RWPE2 (cell line): Measurements from ENCODE around the gene SHROOM3.

Experiments
- ATAC-seq: fragments of 200-7000 bp; cut with Tn5 transposase; 3 replicates; pipeline ENCODE4 v1.9.1; 2021; ENCODE audit warnings: low read depth
- DNase-seq: peaks from one replicate; pipeline ENCODE4 v3.0.0-alpha.2; 2020; ENCODE audit warnings: low spot score
- H3K27ac ChIP-seq: fragments of 450-650 bp; 2 replicates; pipeline ENCODE4 v1.5.1; 2017; ENCODE audit warnings: mild to moderate bottlenecking; ENCODE audit not compliant: poor library complexity, severe bottlenecking
- H3K27me3 ChIP-seq: fragments of 250-450 bp; sonication (Bioruptor Pico); 2 replicates; pipeline ENCODE4 v1.5.1; 2021; ENCODE audit warnings: mild to moderate bottlenecking, moderate library complexity; ENCODE audit not compliant: insufficient read depth, poor library complexity, severe bottlenecking
- H3K36me3 ChIP-seq: fragments of 250-450 bp; sonication (Bioruptor Pico); 2 replicates; pipeline ENCODE4 v1.5.1; 2020; ENCODE audit warnings: low read depth, mild to moderate bottlenecking, moderate library complexity
- H3K4me1 ChIP-seq: fragments of 250-450 bp; sonication (Bioruptor Pico); 2 replicates; pipeline ENCODE4 v1.5.1; 2021; ENCODE audit warnings: mild to moderate bottlenecking, moderate library complexity; ENCODE audit not compliant: insufficient read depth, poor library complexity, severe bottlenecking
- H3K4me3 ChIP-seq: fragments of 250-450 bp; sonication (Bioruptor Pico); 2 replicates; pipeline ENCODE4 v1.5.1; 2021; ENCODE audit warnings: mild to moderate bottlenecking, moderate library complexity; ENCODE audit not compliant: severe bottlenecking
- H3K9me3 ChIP-seq: fragments of 250-450 bp; sonication (Bioruptor Pico); 2 replicates; pipeline ENCODE4 v1.5.1; 2021; ENCODE audit warnings: mild to moderate bottlenecking, moderate library complexity; ENCODE audit not compliant: severe bottlenecking
- TF ChIP-seq, protein P1 (sequence below): fragments of 450-650 bp; IDR thresholded peaks from one replicate; pipeline ENCODE4 v1.5.1; 2017; ENCODE audit warnings: mild to moderate bottlenecking, moderate library complexity; ENCODE audit not compliant: poor library complexity, severe bottlenecking

Gene SHROOM3

DNA sequence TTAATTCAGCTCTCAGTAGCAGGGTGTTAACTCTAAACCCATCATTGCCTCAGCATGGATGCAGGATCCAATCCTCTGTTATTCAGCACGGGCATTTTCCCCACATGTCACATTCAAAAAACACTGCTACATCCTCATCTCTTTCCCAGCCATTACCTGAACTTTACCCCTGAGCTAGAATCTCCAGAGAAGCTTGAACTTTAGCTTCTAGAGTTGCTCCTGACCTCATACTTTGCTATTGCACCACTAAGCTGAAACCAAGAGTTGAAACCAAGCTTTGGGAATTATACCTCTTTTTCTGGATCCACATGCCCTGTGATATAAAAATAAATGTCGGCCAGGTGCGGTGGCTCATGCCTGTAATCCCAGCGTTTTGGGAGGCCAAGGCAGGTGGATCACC, 90.7 kb downstream of the SHROOM3 start:
- H3K27ac ChIP-seq: no peak overlapping the region
- no peak for ATAC-seq
- no peaks in the 10 kb centered on the region for H3K36me3 ChIP-seq
- no peak overlapping the region for H3K4me3 ChIP-seq
- no peaks in the 10 kb centered on the region for H3K9me3 ChIP-seq
- no peaks in the 10 kb centered on the region for H3K4me1 ChIP-seq
- no peak for DNase-seq
- TF ChIP-seq, protein P1, sequence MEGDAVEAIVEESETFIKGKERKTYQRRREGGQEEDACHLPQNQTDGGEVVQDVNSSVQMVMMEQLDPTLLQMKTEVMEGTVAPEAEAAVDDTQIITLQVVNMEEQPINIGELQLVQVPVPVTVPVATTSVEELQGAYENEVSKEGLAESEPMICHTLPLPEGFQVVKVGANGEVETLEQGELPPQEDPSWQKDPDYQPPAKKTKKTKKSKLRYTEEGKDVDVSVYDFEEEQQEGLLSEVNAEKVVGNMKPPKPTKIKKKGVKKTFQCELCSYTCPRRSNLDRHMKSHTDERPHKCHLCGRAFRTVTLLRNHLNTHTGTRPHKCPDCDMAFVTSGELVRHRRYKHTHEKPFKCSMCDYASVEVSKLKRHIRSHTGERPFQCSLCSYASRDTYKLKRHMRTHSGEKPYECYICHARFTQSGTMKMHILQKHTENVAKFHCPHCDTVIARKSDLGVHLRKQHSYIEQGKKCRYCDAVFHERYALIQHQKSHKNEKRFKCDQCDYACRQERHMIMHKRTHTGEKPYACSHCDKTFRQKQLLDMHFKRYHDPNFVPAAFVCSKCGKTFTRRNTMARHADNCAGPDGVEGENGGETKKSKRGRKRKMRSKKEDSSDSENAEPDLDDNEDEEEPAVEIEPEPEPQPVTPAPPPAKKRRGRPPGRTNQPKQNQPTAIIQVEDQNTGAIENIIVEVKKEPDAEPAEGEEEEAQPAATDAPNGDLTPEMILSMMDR: no peak
- no peaks in the 10 kb centered on the region for H3K27me3 ChIP-seq

DNA sequence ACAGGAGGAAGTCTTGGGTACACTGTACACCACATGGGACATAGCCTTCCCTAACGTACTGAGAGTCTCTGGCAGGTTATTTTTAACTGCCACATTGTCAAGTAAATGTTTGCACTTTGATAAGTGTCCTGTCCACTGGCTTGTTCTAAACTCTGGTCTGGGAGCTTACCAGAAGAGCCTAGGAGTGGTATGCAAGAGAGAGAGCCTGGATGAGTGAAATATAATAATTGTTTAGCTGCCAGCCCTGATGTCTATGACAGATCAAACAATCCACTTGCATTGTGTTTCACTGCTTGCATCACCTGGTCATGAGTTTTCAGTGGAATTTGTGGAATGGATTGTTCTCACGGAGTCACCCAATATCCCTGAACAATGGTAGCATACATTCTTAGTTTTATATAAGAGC, 91.6 kb downstream of the SHROOM3 start:
- DNase-seq (no peak), ATAC-seq (peak; percentile 70)
- TF ChIP-seq, protein P1: no peak
- H3K27me3 ChIP-seq: no peaks in the 10 kb centered on the region
- no peak overlapping the region for H3K27ac ChIP-seq
- H3K36me3 ChIP-seq: no peaks in the 10 kb centered on the region
- no peak overlapping the region for H3K4me3 ChIP-seq
- H3K4me1 ChIP-seq: no peaks in the 10 kb centered on the region
- H3K9me3 ChIP-seq: no peaks in the 10 kb centered on the region

DNA sequence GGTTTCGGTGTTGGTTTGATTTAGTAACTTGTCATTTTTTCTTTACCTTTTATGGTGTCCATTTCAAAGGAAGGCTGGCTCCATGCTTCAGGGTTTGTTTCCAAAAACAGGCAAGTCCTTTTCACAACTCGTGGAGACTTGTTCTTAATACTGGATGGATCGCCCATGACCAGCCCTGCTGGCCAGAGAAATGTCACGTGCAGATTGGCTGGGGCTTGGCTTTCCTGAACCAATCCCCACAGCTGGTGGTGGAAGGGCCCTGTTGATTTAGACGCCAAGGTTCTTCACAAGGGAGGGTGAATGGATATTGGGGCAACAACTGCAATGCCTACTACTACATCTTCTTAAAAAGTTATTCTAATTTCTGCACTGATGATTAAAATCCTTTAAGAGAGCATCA, 92.6 kb downstream of the SHROOM3 start:
- no peaks in the 10 kb centered on the region for H3K27me3 ChIP-seq
- no peaks in the 10 kb centered on the region for H3K9me3 ChIP-seq
- H3K4me3 ChIP-seq: no peak overlapping the region
- H3K4me1 ChIP-seq: no peaks in the 10 kb centered on the region
- ATAC-seq (no peak), DNase-seq (no peak)
- H3K36me3 ChIP-seq: no peaks in the 10 kb centered on the region
- TF ChIP-seq, protein P1: no peak
- no peak overlapping the region for H3K27ac ChIP-seq

DNA sequence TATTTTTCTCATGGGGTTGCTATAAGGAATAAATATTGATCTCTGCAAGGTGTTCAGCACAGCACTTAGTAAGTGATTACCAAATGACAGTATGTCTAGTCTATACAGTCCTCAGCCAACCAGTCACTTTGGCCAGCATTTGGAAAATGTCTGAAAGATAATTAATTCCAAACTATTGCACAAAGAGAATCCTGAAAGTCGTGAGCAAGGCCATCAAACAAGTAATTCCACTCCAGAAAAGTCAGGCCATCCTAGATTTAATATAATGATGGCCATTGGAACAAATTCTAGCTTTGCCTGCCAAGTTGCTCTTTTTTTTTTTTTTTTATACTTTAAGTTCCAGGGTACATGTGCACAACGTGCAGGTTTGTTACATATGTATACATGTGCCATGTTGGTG, 96.6 kb downstream of the SHROOM3 start:
- no peaks in the 10 kb centered on the region for H3K4me1 ChIP-seq
- H3K27me3 ChIP-seq: no peaks in the 10 kb centered on the region
- ATAC-seq (no peak), DNase-seq (no peak)
- no peak overlapping the region for H3K27ac ChIP-seq
- no peaks in the 10 kb centered on the region for H3K9me3 ChIP-seq
- H3K4me3 ChIP-seq: no peak overlapping the region
- H3K36me3 ChIP-seq: no peaks in the 10 kb centered on the region
- TF ChIP-seq, protein P1: no peak

DNA sequence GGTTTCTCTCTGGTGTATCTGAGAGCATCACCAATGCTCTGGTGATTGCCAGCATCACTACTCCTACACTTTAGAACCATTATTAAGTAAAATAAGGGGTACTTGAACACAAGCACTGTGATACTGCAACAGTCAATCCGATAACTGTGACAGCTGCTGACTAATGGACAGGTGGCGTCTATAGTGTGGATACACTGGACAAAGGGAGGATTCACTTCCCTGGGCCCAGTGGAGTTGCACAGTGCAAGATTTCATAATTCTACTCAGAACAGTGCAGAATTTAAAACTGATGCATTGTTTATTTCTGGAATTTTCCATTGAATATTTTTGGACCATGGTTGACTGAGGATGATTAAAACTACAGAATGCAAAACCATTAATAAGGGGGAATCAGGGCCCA, 97.8 kb downstream of the SHROOM3 start:
- Histone ChIP-seq H3K36me3 (no peaks in the 10 kb centered on the region), H3K9me3 (no peaks in the 10 kb centered on the region), H3K4me3 (no peak overlapping the region), H3K27ac (no peak overlapping the region), H3K4me1 (no peaks in the 10 kb centered on the region), H3K27me3 (no peaks in the 10 kb centered on the region)
- TF ChIP-seq, protein P1: no peak
- no peak for ATAC-seq
- no peak for DNase-seq
